ENCODE measurements around the gene TRAPPC5.

The TRAPPC5 gene

GRCh38 chr19:7701049-7701653 lies 20.5 kb downstream of the TRAPPC5 start:
- no peak for DNase-seq (ENCODE audit: low read depth)

GRCh38 chr19:7701654-7702457 lies 21.2 kb downstream of the TRAPPC5 start, which contains the start of gene FCER2:
Gene FCER2 (minus strand): TSS chr19:7702131. CDS start chr19:7699760, 2,371 bp downstream.
- DNase-seq (ENCODE audit: low read depth), result no peak

GRCh38 chr19:7703332-7703731 lies 22.7 kb downstream of the TRAPPC5 start:
- DNase-seq (ENCODE audit: low read depth), result no peak

- no peak for DNase-seq (ENCODE audit: low read depth)
Measured at GRCh38 chr19:7704280-7705060, 23.8 kb downstream of the TRAPPC5 start.

- no peak for DNase-seq (ENCODE audit: low read depth)
Measured at GRCh38 chr19:7705387-7706187, 25.0 kb downstream of the TRAPPC5 start.

- no peak for DNase-seq (ENCODE audit: low read depth)
Measured at GRCh38 chr19:7706188-7706954, 25.7 kb downstream of the TRAPPC5 start.

GRCh38 chr19:7706955-7707456 lies 26.4 kb downstream of the TRAPPC5 start:
- DNase-seq (ENCODE audit: low read depth), result no peak

GRCh38 chr19:7709932-7710460 lies 29.4 kb downstream of the TRAPPC5 start:
- no peak for DNase-seq (ENCODE audit: low read depth)

- no peak for DNase-seq (ENCODE audit: low read depth)
Measured at GRCh38 chr19:7710616-7711015, 30.0 kb downstream of the TRAPPC5 start.

- DNase-seq (ENCODE audit: low read depth), result no peak
Measured at GRCh38 chr19:7715671-7716070, 35.0 kb downstream of the TRAPPC5 start.

GRCh38 chr19:7716762-7717161 lies 36.1 kb downstream of the TRAPPC5 start:
- no peak for DNase-seq (ENCODE audit: low read depth)

- no peak for DNase-seq (ENCODE audit: low read depth)
Measured at GRCh38 chr19:7718668-7719067, 38.0 kb downstream of the TRAPPC5 start.

GRCh38 chr19:7720351-7720750 lies 39.7 kb downstream of the TRAPPC5 start:
- DNase-seq (ENCODE audit: low read depth), result no peak

GRCh38 chr19:7722231-7722651 lies 41.6 kb downstream of the TRAPPC5 start:
- DNase-seq (ENCODE audit: low read depth), result no peak

GRCh38 chr19:7725791-7726190 lies 45.2 kb downstream of the TRAPPC5 start:
- no peak for DNase-seq (ENCODE audit: low read depth)

GRCh38 chr19:7729211-7729610 lies 48.6 kb downstream of the TRAPPC5 start:
- DNase-seq (ENCODE audit: low read depth), result no peak

GRCh38 chr19:7729831-7730285 lies 49.2 kb downstream of the TRAPPC5 start:
- DNase-seq (ENCODE audit: low read depth), result no peak

- no peak for DNase-seq (ENCODE audit: low read depth)
Measured at GRCh38 chr19:7730286-7731217, 49.9 kb downstream of the TRAPPC5 start.

GRCh38 chr19:7731218-7731595 lies 50.6 kb downstream of the TRAPPC5 start:
- no peak for DNase-seq (ENCODE audit: low read depth)
